GM20431 (cell line): ENCODE measurements around the gene ATP2A3.

Experiments
- in situ Hi-C: fragments of 300-500 bp; cut with MseI, MboI; formaldehyde crosslinking; loops from one replicate; pipeline ENCODE4 v1.15.0; 2020; ENCODE audit warnings: low sequenced_read_pairs; ENCODE audit not compliant: unreplicated experiment

Gene ATP2A3

GRCh38 chr17:3918372-3919122 lies 45.7 kb downstream of the ATP2A3 start:
- in situ Hi-C loops: no loop called here

GRCh38 chr17:3917391-3917931 lies 46.8 kb downstream of the ATP2A3 start:
- in situ Hi-C loops: no loop called here

- in situ Hi-C loops: no loop called here
These were observed 47.4 kb downstream of the ATP2A3 start for GRCh38 chr17:3916825-3917224.

- in situ Hi-C loops: no loop called here
These were observed 48.1 kb downstream of the ATP2A3 start, which contains the start of gene P2RX1 for GRCh38 chr17:3915995-3916696. Gene P2RX1, minus strand, starts transcription at chr17:3916465. Its CDS starts 240 bp downstream, at chr17:3916225.

GRCh38 chr17:3915581-3915994 lies 48.6 kb downstream of the ATP2A3 start:
- in situ Hi-C loops: no loop called here

GRCh38 chr17:3914312-3914670 lies 49.9 kb downstream of the ATP2A3 start:
- in situ Hi-C loops: no loop called here

GRCh38 chr17:3913531-3914311 lies 50.5 kb downstream of the ATP2A3 start:
- in situ Hi-C loops: no loop called here

GRCh38 chr17:3912827-3913226 lies 51.4 kb downstream of the ATP2A3 start:
- in situ Hi-C loops: no loop called here

- in situ Hi-C loops: no loop called here
These were observed 52.8 kb downstream of the ATP2A3 start for GRCh38 chr17:3911271-3912053.

GRCh38 chr17:3910420-3911270 lies 53.6 kb downstream of the ATP2A3 start:
- in situ Hi-C loops: no loop called here

GRCh38 chr17:3909257-3909656 lies 55.0 kb downstream of the ATP2A3 start:
- in situ Hi-C loops: no loop called here

- in situ Hi-C loops: no loop called here
These were observed 56.6 kb downstream of the ATP2A3 start for GRCh38 chr17:3907483-3908216.

- in situ Hi-C loops: no loop called here
These were observed 57.4 kb downstream of the ATP2A3 start for GRCh38 chr17:3906881-3907280.

GRCh38 chr17:3905017-3905520 lies 59.2 kb downstream of the ATP2A3 start:
- in situ Hi-C loops: no loop called here

GRCh38 chr17:3904501-3904900 lies 59.7 kb downstream of the ATP2A3 start:
- in situ Hi-C loops: no loop called here

- in situ Hi-C loops: no loop called here
These were observed 60.4 kb downstream of the ATP2A3 start for GRCh38 chr17:3903881-3904290.

GRCh38 chr17:3903051-3903825 lies 61.0 kb downstream of the ATP2A3 start:
- in situ Hi-C loops: no loop called here
